ENCODE data around the gene SCYL2. TPM values are rescaled to one million over a fixed set of nuclear protein-coding genes. Genes with fewer than 3 reads are reported as not detected.

The SCYL2 gene
- total RNA-seq, 1 donor from 2014 or later = 68.7 TPM

- Mint-ChIP-seq H3K27ac (ENCODE audit: unreplicated experiment) (peak overlapping the region; percentile 42), H3K27me3 (ENCODE audit: low read depth, unreplicated experiment) (peaks cover 17% of the 10 kb centered on the region), H3K36me3 (ENCODE audit: low read depth, unreplicated experiment) (no peaks in the 10 kb centered on the region), H3K9me3 (ENCODE audit: unreplicated experiment) (no peaks in the 10 kb centered on the region), H3K4me3 (ENCODE audit: unreplicated experiment) (no peak overlapping the region), H3K4me1 (ENCODE audit: low read depth, unreplicated experiment) (no peaks in the 10 kb centered on the region)
- no peaks in the 10 kb centered on the region for H3K9me3 ChIP-seq (ENCODE audit: insufficient read depth, low read depth, low read length)
- no peak overlapping the region for H3K27ac ChIP-seq (ENCODE audit: low read depth, low read length)
- no peak overlapping the region for H2AFZ ChIP-seq (ENCODE audit: low read depth, low read length)
- no peak for FAIRE-seq
- no peak overlapping the region for H3K4me2 ChIP-seq (ENCODE audit: low read length)
- peak; percentile 54 for DNase-seq (ENCODE audit: low read depth)
- TF ChIP-seq EZH2 (IDR thresholded peaks at IDR 0.05; ENCODE audit: insufficient read depth, low read length) = no peak
- no peak for TF ChIP-seq CTCF (IDR thresholded peaks at IDR 0.05; ENCODE audit: insufficient read depth, low read depth, low read length)
- H3K9ac ChIP-seq (ENCODE audit: low read length) = no peak overlapping the region
- peaks cover 12% of the 10 kb centered on the region for H3K27me3 ChIP-seq (ENCODE audit: insufficient read depth, low read length)
- no peak overlapping the region for H3K4me3 ChIP-seq (ENCODE audit: insufficient read depth, low read depth, low read length)
- no peaks in the 10 kb centered on the region for H3K36me3 ChIP-seq (ENCODE audit: insufficient read depth, low read length)
- no peaks in the 10 kb centered on the region for H3K79me2 ChIP-seq (ENCODE audit: insufficient read depth, low read length)
- no peaks in the 10 kb centered on the region for H3K4me1 ChIP-seq (ENCODE audit: insufficient read depth, low read length)
- H4K20me1 ChIP-seq (ENCODE audit: insufficient read depth, low read length) = no peaks in the 10 kb centered on the region
These were observed 92.8 kb downstream of the SCYL2 start for GRCh38 chr12:100359822-100360221.

- Histone ChIP-seq H4K20me1 (ENCODE audit: insufficient read depth, low read length) (no peaks in the 10 kb centered on the region), H2AFZ (ENCODE audit: low read depth, low read length) (no peak overlapping the region), H3K9me3 (ENCODE audit: insufficient read depth, low read depth, low read length) (no peaks in the 10 kb centered on the region), H3K36me3 (ENCODE audit: insufficient read depth, low read length) (no peaks in the 10 kb centered on the region), H3K27ac (ENCODE audit: low read depth, low read length) (no peak overlapping the region), H3K4me1 (ENCODE audit: insufficient read depth, low read length) (no peaks in the 10 kb centered on the region), H3K4me2 (ENCODE audit: low read length) (no peak overlapping the region), H3K27me3 (ENCODE audit: insufficient read depth, low read length) (peaks cover 12% of the 10 kb centered on the region), H3K4me3 (ENCODE audit: insufficient read depth, low read depth, low read length) (no peak overlapping the region), H3K79me2 (ENCODE audit: insufficient read depth, low read length) (no peaks in the 10 kb centered on the region), H3K9ac (ENCODE audit: low read length) (no peak overlapping the region)
- H3K36me3 Mint-ChIP-seq (ENCODE audit: low read depth, unreplicated experiment) = no peaks in the 10 kb centered on the region
- DNase-seq (ENCODE audit: low read depth) (no peak), FAIRE-seq (no peak)
- no peak overlapping the region for H3K27ac Mint-ChIP-seq (ENCODE audit: unreplicated experiment)
- no peak overlapping the region for H3K4me3 Mint-ChIP-seq (ENCODE audit: unreplicated experiment)
- no peaks in the 10 kb centered on the region for H3K9me3 Mint-ChIP-seq (ENCODE audit: unreplicated experiment)
- no peaks in the 10 kb centered on the region for H3K4me1 Mint-ChIP-seq (ENCODE audit: low read depth, unreplicated experiment)
- peaks cover 18% of the 10 kb centered on the region for H3K27me3 Mint-ChIP-seq (ENCODE audit: low read depth, unreplicated experiment)
- TF ChIP-seq EZH2 (IDR thresholded peaks at IDR 0.05; ENCODE audit: insufficient read depth, low read length) (no peak), CTCF (IDR thresholded peaks at IDR 0.05; ENCODE audit: insufficient read depth, low read depth, low read length) (no peak)
These were observed 93.5 kb downstream of the SCYL2 start for GRCh38 chr12:100360450-100360849.

GRCh38 chr12:100364324-100364723 lies 97.3 kb downstream of the SCYL2 start:
- H3K9ac ChIP-seq (ENCODE audit: low read length) = no peak overlapping the region
- TF ChIP-seq CTCF (IDR thresholded peaks at IDR 0.05; ENCODE audit: insufficient read depth, low read depth, low read length) (no peak), EZH2 (IDR thresholded peaks at IDR 0.05; ENCODE audit: insufficient read depth, low read length) (no peak)
- no peaks in the 10 kb centered on the region for H3K4me1 Mint-ChIP-seq (ENCODE audit: low read depth, unreplicated experiment)
- H3K9me3 ChIP-seq (ENCODE audit: insufficient read depth, low read depth, low read length) = no peaks in the 10 kb centered on the region
- H3K4me1 ChIP-seq (ENCODE audit: insufficient read depth, low read length) = no peaks in the 10 kb centered on the region
- DNase-seq (ENCODE audit: low read depth) (no peak), FAIRE-seq (no peak)
- no peaks in the 10 kb centered on the region for H3K36me3 ChIP-seq (ENCODE audit: insufficient read depth, low read length)
- H4K20me1 ChIP-seq (ENCODE audit: insufficient read depth, low read length) = no peaks in the 10 kb centered on the region
- peaks cover 11% of the 10 kb centered on the region for H3K27me3 Mint-ChIP-seq (ENCODE audit: low read depth, unreplicated experiment)
- no peak overlapping the region for H3K4me3 ChIP-seq (ENCODE audit: insufficient read depth, low read depth, low read length)
- no peaks in the 10 kb centered on the region for H3K36me3 Mint-ChIP-seq (ENCODE audit: low read depth, unreplicated experiment)
- no peaks in the 10 kb centered on the region for H3K9me3 Mint-ChIP-seq (ENCODE audit: unreplicated experiment)
- no peak overlapping the region for H3K4me2 ChIP-seq (ENCODE audit: low read length)
- no peak overlapping the region for H2AFZ ChIP-seq (ENCODE audit: low read depth, low read length)
- H3K4me3 Mint-ChIP-seq (ENCODE audit: unreplicated experiment) = no peak overlapping the region
- no peak overlapping the region for H3K27ac Mint-ChIP-seq (ENCODE audit: unreplicated experiment)
- no peaks in the 10 kb centered on the region for H3K79me2 ChIP-seq (ENCODE audit: insufficient read depth, low read length)
- no peak overlapping the region for H3K27ac ChIP-seq (ENCODE audit: low read depth, low read length)
- H3K27me3 ChIP-seq (ENCODE audit: insufficient read depth, low read length) = peaks cover 2% of the 10 kb centered on the region

All from astrocyte (in vitro differentiated cells and primary cell).